D721Med (cell line): ENCODE data around the gene IDH3B.

Experiments used
- DNase-seq: peaks from one replicate; pipeline ENCODE4 v3.0.0; 2011; ENCODE audit warnings: low spot score; ENCODE audit not compliant: insufficient read length
- FAIRE-seq: peaks from 2 replicates; lab custom pipeline; 2011; peaks lifted over from hg19 to GRCh38; lab: Jason Lieb, UNC
- CTCF ChIP-seq: IDR thresholded peaks from 2 replicates; pipeline ENCODE4 v1.5.1; 2012; ENCODE audit warnings: mild to moderate bottlenecking, control low read depth; ENCODE audit not compliant: insufficient read depth; ENCODE audit errors: missing control alignments

The IDH3B gene

GRCh38 chr20:2657241-2657640 is 6.8 kb downstream of the IDH3B start:
- DNase-seq (no peak), FAIRE-seq (no peak)
- no peak for TF ChIP-seq CTCF

- no peak for FAIRE-seq
- DNase-seq, result no peak
- no peak for TF ChIP-seq CTCF
These were observed 7.4 kb downstream of the IDH3B start for GRCh38 chr20:2656471-2657117.

GRCh38 chr20:2655331-2656116 is 8.5 kb downstream of the IDH3B start:
- DNase-seq (no peak), FAIRE-seq (no peak)
- TF ChIP-seq CTCF, result no peak

GRCh38 chr20:2654831-2655230 is 9.2 kb downstream of the IDH3B start:
- TF ChIP-seq CTCF, result no peak
- FAIRE-seq, result no peak
- DNase-seq, result no peak

GRCh38 chr20:2654384-2654822 is 9.6 kb downstream of the IDH3B start:
- no peak for FAIRE-seq
- no peak for DNase-seq
- no peak for TF ChIP-seq CTCF

- DNase-seq, result no peak
- FAIRE-seq, result no peak
- TF ChIP-seq CTCF, result no peak
These were observed 10.2 kb downstream of the IDH3B start for GRCh38 chr20:2653556-2654383.
